ENCODE measurements around the gene PIGQ.
A peak's percentile ranks its signal among the peaks of the same experiment; 100 is the strongest.

Gene PIGQ

GRCh38 chr16:625977-626765 lies 56.4 kb downstream of the PIGQ start:
- no peak for DNase-seq

DNA sequence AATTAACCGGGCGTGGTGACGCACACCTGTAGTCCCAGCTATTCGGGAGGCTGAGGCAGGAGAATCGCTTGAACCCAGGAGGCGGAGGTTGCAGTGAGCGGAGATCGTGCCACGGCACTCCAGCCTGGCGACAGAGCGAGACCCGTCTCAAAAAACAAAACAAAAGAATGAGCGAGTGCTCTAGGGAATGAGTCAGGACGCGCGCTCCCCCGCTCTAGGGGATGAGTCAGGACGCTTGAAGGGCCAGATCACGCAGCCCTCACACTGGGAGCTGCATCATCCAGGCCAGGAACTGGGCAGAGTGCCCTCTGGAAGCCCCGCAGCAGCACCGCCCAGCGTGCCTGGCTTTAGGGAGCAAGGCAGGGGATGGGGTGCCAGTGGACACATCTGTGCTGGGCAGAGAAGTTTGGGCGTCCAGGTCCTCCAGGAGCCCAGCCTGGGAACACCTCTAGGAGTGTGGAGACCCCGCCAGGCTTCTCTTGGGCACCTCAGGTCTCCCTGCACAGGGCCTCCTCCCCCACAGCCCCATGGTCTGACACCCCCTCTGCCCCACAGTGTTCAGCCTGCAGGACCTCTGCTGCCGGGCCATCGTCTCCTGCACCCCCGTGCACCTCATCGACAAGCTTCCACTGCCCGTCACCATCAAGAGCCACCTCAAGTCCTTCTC lies 57.2 kb downstream of the PIGQ start:
- DNase-seq = peak in 18 of 58 donors; percentile 3 to 58 (median 33)

- peak in 1 of 58 donors; percentile 31 for DNase-seq
Measured at GRCh38 chr16:627454-628239, 57.9 kb downstream of the PIGQ start.

DNA sequence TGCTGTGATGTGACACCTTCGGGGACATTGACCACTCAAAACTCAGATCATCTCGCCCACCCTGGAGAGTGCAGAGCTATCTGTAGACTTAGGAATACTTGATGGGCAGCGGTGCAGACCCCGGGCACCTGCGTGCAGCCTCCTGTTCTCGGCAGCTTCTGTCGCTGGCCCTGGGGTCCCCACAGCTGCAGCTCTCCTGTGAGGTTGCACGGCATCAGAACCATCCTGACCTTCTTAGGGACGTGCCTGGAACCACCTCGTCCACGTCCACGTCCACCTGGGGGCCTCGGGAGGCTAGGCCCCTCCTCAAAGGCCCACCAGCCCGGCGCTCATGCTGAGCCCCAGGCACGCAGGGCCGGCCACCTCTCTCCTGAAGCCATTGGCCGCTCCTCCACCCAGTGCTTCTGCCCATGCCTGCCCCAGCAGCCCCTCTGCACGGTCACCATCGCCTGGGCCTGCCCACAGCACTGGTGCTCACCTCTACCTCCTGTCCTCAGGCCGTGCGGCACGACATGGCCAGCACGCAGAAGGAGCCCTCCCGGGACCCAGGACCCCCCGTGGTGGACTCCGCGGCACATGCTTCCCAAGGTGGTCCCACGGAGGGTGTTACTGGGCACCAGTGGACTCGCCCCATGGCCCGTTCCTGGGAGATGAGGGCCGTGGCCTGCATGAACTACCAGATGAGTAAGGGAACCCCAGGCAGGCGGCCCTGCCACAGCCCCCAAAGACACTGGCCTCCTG lies 58.7 kb downstream of the PIGQ start:
- DNase-seq = no peak

DNA sequence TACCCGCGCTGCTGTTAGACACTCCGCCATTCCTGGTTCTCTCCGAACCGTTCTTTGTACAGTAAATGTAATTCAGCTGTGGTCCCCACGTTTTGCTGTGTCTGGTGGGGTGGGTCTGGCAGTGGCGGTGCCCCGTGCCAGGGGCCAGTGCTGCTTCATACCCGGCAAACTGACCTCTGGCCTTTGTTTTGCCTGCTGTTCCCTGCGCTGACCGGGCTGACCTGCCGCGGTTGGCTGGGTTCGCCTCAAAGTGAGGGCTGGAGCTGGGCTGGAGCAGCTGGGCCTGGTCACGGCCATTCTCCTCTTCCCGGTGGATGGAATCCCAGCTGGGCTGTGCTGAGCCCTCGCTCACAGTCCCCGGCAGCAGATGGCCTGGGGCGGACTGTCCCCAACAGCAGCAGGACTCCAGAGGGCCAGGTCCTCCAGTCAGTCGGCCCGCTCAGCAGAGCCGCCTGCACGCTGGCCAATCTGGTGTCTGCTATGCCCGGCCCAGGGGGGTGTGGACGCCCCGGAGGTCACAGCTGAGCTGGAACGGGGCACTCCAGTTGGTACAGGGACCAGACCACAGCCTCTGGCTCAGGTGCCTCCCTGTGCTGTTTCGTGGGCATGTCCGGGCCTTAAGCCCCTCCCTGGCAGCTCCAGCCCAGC lies 59.5 kb downstream of the PIGQ start:
- peak in 1 of 58 donors; percentile 59 for DNase-seq

DNA sequence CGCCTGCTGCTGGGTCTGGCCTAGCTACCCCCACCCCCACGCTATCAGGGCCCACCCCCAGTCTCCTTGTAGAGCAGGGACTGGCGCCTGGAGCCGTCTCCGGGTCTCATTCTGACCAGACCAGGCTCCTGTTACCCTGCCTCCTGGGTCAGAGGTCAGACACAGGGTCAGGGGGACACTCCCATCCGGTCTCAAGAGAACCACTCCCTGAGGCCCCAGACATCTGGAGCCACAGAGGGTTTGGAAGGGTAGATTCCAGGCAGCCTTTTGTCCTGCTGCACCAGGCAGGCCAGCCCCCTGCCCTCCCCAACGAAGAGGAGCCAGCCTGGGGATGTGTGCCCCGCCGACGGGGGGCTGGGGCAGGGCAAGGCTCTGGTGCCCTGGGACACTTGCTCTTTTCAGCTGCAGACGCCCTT lies 60.1 kb downstream of the PIGQ start:
- peak in 1 of 58 donors; percentile 59 for DNase-seq

GRCh38 chr16:630249-630814 lies 60.6 kb downstream of the PIGQ start:
- DNase-seq = no peak

DNA sequence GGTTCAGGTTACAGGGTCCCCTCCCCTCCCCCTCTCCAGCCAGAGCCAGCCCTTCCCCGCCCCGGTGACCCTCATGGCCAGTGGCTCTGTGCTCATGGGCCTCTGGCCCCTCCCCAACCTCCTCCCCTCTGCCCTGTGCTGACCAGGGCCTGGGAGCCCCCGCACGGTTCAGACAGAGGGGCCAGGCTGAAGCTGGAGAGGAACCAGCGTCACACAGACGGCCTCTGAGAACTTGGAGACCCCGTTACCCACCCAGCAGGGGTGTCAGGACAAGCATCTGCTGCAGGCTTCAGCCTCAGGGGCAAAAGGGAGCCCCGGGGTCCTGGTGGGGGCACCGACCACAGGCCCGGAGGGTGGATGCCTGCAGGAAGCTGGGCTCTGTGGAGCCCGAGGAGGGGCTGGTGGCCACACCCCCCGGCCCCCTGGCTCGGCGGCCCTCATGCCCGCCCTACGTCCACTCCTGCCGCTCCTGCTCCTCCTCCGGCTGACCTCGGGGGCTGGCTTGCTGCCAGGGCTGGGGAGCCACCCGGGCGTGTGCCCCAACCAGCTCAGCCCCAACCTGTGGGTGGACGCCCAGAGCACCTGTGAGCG lies 61.1 kb downstream of the PIGQ start, which contains the start of gene WFIKKN1:
WFIKKN1 (plus strand) TSS at position 171 of the 591 bp plus-strand sequence; CDS start at position 440, 269 bp downstream.
- peak in 1 of 58 donors; percentile 41 for DNase-seq

DNA sequence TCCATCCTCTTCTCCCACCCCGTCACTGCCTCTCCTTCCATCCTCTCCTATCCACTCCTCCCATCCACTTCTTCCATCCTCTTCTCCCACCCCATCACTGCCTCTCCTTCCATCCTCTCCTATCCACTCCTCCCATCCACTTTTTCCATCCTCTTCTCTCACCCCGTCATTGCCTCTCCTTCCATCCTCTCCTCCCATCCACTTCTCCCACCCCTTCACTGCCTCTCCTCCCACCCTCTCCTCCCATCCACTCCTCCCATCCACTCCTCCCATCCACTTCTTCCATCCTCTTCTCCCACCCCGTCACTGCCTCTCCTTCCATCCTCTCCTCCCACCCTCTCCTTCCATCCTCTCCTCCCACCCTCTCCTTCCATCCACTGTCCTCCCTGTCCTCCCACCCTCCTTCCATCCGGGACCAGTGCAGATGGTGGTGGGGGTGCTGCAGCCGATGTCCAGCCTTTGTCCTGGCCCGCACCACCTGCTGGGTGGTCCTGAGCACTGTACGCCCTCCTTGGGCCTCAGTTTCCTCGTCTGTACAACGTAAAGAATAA lies 62.1 kb downstream of the PIGQ start:
- no peak for DNase-seq

DNA sequence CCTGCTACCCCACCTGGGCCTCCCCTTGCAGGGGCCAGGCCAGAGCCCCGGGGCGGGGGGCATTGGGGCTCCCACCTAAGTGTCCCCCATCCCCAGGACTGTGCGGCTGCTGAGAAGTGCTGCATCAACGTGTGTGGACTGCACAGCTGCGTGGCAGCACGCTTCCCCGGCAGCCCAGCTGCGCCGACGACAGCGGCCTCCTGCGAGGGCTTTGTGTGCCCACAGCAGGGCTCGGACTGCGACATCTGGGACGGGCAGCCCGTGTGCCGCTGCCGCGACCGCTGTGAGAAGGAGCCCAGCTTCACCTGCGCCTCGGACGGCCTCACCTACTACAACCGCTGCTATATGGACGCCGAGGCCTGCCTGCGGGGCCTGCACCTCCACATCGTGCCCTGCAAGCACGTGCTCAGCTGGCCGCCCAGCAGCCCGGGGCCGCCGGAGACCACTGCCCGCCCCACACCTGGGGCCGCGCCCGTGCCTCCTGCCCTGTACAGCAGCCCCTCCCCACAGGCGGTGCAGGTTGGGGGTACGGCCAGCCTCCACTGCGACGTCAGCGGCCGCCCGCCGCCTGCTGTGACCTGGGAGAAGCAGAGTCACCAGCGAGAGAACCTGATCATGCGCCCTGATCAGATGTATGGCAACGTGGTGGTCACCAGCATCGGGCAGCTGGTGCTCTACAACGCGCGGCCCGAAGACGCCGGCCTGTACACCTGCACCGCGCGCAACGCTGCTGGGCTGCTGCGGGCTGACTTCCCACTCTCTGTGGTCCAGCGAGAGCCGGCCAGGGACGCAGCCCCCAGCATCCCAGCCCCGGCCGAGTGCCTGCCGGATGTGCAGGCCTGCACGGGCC lies 62.9 kb downstream of the PIGQ start:
- DNase-seq = no peak

GRCh38 chr16:633336-634050 lies 63.7 kb downstream of the PIGQ start:
- no peak for DNase-seq
